Left renal pelvis (tissue), 4 donors: ENCODE results near the gene HES3. TPM values are rescaled to one million over a fixed set of nuclear protein-coding genes. Genes with fewer than 3 reads are reported as not detected.
"Not testable (repeated sequence)": the region's sequence is repeated elsewhere in the genome, so short reads cannot be mapped to it uniquely, and the experiment has no call there.

Source experiments
- DNase-seq, 4 donors: peaks; one replicate each; pipeline ENCODE4 v3.0.0-alpha.2; 2013; ENCODE audit warnings: low read depth in 4 of 4, low spot score in 3 of 4
- polyA plus RNA-seq, 4 donors: library from polyadenylated mRNA; unstranded; fragments of 120-200 nt; gene quantifications; one replicate each; pipeline ENCODE4 v1.2.1, GENCODE V29; 2013; ENCODE audit not compliant: insufficient read length in 4 of 4

The HES3 gene
- polyA plus RNA-seq, 4 donors = not detected

- no peak for DNase-seq
These were observed 25.4 kb upstream of the HES3 start for GRCh38 chr1:6218375-6219164.

DNA sequence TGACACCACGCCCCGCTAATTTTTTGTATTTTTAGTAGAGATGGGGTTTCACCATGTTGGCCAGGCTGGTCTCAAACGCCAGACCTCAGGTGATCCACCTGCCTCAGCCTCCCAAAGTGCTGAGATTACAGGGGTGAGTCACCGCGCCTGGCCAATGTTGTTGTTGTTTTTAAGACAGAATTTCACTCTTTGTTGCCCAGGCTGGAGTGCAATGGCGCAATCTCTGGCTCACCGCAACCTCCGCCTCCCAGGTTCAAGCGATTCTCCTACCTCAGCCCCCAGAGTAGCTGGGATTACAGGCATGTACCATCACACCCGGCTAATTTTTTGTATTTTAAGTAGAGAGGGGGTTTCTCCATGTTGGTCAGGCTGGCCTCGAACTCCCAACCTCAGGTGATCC lies 24.3 kb upstream of the HES3 start:
- DNase-seq = not testable (repeated sequence)

DNA sequence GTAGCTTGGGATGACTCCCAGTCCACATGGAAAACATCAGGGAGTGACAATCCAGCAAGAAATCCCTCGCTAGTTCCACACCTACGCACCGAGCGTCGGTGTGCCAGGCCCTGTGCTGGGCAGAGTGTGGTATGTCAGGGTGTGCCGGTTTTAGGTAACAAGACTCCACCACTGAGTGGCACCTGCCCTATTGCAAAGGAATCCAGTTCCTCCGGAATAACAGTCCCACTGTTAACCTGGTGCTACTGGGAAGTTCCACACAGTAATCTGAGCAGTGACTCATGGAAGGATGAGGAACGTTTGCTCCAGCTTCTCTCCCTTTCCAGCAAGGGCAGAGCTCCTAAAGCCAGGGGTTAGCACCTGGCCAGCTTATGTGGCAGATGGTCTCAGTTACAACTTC lies 23.7 kb upstream of the HES3 start:
- DNase-seq = no peak

DNA sequence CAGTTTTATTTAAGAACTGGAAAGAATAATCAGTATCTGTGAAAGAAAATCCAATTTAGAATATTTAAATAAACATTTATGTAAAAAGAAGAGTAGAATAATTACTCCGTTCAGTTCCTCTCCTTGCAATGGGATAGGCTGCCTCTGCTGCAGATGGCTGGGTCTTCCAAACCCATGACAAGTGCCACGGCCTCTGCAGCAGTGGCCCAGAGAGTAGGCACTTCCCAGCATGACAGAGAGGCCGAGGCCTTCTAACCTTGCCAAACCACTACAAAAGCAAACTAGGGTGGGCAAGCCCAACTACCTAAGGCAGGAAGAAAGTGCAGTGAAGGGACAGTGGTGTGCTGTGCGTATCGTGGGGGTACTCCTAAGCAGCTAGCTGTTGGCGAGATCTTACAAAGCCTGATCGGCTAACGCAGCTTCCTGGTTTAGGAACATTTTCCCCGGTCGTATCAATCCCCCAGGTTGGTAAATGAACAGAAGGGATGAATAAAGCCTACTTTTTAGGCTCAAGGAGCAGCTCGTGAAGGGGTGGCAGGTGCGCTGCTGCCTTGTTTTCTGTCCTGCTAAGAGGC lies 22.7 kb upstream of the HES3 start:
- no peak for DNase-seq

GRCh38 chr1:6222636-6223035 lies 21.3 kb upstream of the HES3 start:
- DNase-seq = no peak

DNA sequence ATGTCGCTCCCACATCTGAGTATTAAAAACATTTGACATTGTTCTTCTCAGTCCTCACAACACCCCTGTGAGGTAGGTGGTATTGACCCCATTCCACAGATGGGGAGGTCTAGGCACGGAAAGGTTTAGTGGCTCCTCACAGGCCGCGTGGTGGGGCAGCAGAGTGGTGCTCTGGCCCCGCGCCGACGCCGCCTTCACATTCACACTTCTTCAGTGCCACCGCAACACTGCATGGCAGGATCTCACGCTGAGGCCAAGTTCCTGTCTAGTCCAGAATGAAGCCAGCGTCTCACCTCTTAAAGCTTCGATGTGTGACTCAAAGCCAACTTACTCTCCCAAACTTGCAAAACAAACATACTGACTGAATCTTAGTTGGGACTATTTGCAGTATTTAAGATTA lies 20.4 kb upstream of the HES3 start:
- no peak for DNase-seq

GRCh38 chr1:6224718-6225117 lies 19.3 kb upstream of the HES3 start:
- DNase-seq = no peak

- no peak for DNase-seq
These were observed 18.3 kb upstream of the HES3 start for GRCh38 chr1:6225651-6226050.

- DNase-seq = no peak
These were observed 10.6 kb upstream of the HES3 start for GRCh38 chr1:6233376-6233775.

DNA sequence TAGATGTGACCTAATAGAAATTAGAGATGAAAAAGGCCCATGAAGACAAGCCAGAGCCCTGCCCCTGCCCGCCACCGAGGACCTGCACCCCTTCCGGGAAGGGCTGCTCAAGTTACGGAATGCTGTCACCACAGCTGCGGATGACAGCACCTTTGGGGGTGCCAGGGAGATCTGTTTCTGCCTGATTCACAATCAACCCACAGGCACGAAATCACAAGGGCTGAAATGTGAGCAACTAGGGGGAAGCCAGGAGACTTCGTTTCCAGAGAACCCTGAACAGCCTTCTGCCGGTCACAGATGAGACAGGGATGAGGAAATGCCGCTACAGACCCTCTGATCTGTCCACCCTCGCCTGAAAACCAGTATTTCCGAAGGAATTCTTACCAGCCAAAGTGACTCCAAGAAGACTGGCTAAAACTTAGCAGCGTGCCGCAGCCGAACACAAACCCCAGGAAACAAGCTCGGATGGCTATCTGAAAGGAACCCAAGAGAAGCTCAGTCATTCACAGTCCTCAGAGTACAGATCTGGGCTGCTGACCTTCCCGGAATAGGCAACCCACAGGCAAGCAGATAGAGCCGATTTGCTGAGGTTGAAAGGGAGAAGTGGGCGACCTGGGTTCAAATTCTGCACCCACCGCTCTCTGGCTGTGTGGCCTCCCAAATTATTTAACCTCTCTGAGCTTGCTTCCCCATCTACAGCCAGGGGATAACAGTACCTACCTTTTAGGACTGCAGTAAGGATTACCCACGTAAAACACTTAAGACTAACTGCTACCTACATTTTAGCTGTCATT lies 9.3 kb upstream of the HES3 start:
- DNase-seq = no peak

GRCh38 chr1:6235296-6235677 lies 8.7 kb upstream of the HES3 start:
- DNase-seq = no peak

DNA sequence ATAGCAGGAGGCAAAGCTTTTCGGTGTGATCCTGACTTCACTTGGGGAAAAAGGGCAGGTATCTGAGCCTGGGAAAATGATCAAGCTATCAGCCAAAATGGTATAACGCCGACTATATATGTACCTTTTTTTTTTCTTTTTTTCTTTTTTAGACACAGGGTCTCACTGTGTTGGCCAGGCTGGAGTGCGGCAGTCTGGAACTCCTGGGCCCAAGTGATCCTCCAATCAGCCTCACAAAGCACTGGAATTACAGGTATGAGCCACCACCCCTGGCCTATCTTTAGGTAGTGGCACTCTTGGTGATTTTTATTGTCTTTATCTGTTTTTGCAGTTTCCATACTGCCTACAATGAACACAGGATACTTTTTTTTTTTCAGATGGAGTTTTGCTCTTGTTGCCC lies 6.9 kb upstream of the HES3 start:
- DNase-seq = no peak

- no peak for DNase-seq
These were observed 4.7 kb upstream of the HES3 start for GRCh38 chr1:6239213-6239752.

DNA sequence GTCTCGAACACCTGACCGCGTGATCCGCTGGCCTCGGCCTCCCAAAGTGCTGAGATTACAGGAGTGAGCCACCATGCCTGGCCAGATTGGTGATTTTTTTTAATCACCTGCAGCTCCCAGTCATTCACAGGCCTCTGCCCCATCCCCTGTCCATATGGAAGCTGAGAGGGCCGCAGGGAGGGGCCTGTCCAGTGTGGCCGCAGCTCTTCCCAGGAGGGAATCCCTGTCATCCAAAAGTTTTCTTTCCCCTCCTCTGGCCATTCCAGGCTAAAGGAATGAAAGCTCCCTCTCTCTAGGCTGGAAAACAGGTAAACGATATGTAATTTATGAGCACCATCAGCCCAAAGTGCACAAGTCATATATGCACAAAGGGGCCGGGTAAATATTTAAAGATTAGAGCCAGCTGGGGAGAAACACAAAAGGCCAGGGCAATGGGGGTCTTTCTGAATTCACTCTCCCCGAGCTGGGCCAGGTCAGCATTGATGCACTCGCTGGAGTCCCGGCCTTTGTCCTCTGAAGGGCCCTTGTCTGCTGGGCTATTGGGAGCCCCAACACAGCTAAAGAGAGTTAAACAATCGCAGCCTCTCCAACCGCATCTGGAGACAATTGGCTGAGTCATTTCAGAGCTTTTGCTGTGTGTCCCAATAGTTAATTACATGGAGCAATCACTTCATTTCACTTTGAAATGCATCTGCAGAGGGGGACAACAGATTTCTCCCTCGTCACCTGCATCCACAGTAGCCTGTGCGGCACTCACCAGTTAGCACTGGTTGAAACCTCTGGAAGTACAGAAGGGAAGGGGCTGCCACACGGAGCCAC lies 3.8 kb upstream of the HES3 start:
- no peak for DNase-seq

- DNase-seq = no peak
These were observed 2.7 kb upstream of the HES3 start for GRCh38 chr1:6241107-6241886.

GRCh38 chr1:6241887-6242740 lies 1.9 kb upstream of the HES3 start:
- DNase-seq = no peak

GRCh38 chr1:6243053-6243834 lies 735 bp upstream of the HES3 start:
- DNase-seq = no peak

- no peak for DNase-seq
These were observed 546 bp downstream of the HES3 start for GRCh38 chr1:6244401-6245049.
